Thyroid gland (tissue), 4 donors: ENCODE results near the gene FRAS1.

Source experiments
- CTCF ChIP-seq, 6 experiments: fragments of 200-600 bp in 3 of 6; fragments of 450-650 bp in 3 of 6; sonication (generic) in 3 of 6; IDR thresholded peaks; one replicate each; pipeline ENCODE4 v1.5.1; 2016 to 2019; ENCODE audit warnings: antibody characterized with exemption in 6 of 6, mild to moderate bottlenecking in 2 of 6, inconsistent platforms in 1 of 6, moderate library complexity in 1 of 6
- POLR2A ChIP-seq, 2 donors: fragments of 450-650 bp; IDR thresholded peaks; one replicate each; pipeline ENCODE4 v1.6.1; 2017; ENCODE audit warnings: antibody characterized with exemption in 2 of 2, mild to moderate bottlenecking in 2 of 2, moderate library complexity in 1 of 2

- TF ChIP-seq CTCF (IDR thresholded peaks at IDR 0.05) = no peak
- TF ChIP-seq POLR2A (IDR thresholded peaks at IDR 0.05) = no peak
Measured at GRCh38 chr4:78131403-78131802, 74.3 kb downstream of the FRAS1 start.
